RCC 7860 (cell line): ENCODE measurements around the gene TEX55.
"Not testable (repeated sequence)": the region's sequence is repeated elsewhere in the genome, so short reads cannot be mapped to it uniquely, and the experiment has no call there.

Experiments used
- DNase-seq: peaks from one replicate; pipeline ENCODE4 v3.0.0-alpha.2; 2015; ENCODE audit warnings: low spot score
- FAIRE-seq: peaks from 2 replicates; lab custom pipeline; 2012; peaks lifted over from hg19 to GRCh38; lab: Jason Lieb, UNC

The TEX55 gene

DNA sequence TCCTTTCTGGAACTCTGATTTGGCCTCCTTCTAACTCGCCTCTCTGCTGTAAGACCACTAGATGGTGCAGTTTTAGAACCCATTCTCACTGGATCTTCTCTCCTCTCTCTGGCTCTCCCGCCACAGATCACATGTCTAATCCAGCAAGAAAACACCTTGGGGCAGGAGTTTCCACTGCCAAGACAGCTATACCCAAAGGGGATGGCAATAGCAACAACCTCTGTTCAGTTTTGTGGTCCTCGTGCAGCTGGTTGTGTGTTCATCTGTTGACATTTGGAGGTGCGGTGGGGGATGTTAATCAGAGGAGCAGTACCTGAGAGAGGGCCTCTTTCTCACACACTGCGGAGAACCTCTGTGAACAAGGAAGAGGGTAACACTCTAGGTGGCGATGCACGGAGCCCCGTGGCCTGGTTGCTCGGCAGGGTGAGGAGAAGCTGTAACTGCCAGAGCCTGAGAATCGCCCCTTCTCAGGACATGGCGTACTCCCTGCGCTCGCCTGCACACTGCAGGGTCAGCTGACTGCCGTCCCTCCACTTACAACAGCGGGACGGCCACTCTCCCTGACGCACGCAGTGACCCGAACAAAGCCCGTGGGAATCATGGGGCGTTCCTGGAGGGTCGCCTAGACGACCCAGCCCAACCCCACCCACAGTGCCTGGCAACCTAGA, at the start of gene TEX55:
Gene TEX55, plus strand, starts transcription at position 666 of the 668 bp plus-strand sequence. CDS start 25 bp downstream, outside the sequence.
- no peak for FAIRE-seq
- DNase-seq = peak; percentile 50

- DNase-seq (no peak), FAIRE-seq (no peak)
These were observed 48.0 kb upstream of the TEX55 start for GRCh38 chr3:119098003-119098402.

- peak; percentile 75 for FAIRE-seq
- DNase-seq = peak; percentile 33
These were observed 47.2 kb upstream of the TEX55 start for GRCh38 chr3:119098619-119099222.

- FAIRE-seq = no peak
These were observed 46.2 kb upstream of the TEX55 start for GRCh38 chr3:119099785-119100184.

GRCh38 chr3:119104031-119104430, 41.9 kb upstream of the TEX55 start:
- DNase-seq = no peak
- FAIRE-seq = no peak

More at GRCh38 chr3:119099785-119100184, 46.2 kb upstream of the TEX55 start:
- no peak for DNase-seq

GRCh38 chr3:119118330-119118729, 27.6 kb upstream of the TEX55 start:
- not testable (repeated sequence) for FAIRE-seq, DNase-seq

DNA sequence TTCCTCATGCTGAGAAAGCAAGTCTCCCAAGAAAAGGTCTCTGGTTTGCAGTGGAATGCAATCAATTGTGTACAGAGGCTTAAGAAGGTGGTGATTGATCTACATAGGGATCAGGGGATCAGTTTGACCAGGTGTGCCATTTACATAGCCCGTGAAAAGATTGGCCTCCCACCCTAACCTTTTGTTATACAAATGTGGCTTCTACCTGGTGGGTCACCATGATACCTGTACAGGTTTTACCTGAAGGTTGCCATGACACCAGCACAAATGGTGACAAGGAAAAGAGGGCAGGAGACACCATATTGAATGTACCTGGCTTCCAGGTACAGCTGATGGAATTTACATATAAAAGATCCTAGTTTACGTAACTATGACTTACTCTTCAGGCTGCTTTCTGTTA, 25.5 kb upstream of the TEX55 start:
- DNase-seq (no peak), FAIRE-seq (no peak)

- DNase-seq = no peak
- no peak for FAIRE-seq
These were observed 23.6 kb upstream of the TEX55 start for GRCh38 chr3:119122350-119122749.

DNA sequence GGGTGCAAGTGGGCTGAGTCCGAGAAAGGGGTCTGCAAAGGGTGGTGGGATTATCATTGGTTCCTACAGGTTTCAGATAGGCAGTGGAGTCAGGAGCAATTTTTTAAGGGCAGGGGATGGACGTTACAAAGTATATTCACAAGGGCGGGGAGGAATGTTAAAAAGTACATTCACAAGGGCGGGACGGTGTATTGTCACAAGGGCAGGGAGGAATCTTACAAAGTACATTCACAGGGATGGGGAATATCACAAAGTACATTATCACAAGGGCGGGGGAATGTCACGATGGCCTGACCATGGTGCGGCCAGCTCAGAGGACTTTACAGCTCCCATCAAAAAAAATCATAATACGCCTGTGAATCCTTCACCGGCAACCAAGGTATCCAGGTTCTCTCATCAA, 20.6 kb upstream of the TEX55 start:
- FAIRE-seq (no peak), DNase-seq (no peak)

DNA sequence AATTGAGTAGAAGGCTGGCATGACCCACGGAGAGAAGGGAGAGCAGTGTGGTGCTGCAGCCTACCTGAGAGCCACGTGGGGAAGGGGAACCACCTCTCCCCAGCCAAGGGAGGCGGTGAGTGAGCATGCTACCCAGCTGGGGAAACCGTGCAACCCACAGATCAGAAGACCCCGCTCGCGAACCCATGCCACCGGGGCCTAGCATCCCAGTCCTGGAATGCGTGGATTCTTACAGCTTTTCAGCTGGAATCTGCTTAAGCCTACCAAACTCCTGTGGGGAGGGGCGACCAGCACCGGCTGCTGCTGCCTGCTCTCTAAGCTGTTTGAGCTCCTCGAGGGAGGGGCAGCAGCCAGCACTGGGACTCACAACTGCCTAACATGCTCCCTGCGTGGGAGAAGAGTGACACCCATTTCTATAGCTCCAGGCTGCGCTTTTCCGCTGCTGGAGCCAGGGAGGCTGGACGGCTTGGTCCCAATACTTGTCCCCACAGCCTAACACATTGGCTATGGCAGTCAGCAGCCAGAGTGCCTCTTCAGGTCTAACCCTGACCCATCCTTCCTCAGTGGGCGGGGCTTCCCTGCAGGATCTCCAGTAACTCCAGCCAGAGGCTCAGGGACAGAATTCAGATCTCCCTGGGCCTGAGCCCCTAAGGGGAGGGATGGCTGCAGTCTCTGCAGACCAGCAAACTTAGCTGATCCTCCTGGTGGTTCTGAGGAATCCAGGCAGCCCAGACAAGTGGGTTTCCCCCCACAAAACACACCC, 20.0 kb upstream of the TEX55 start:
- FAIRE-seq (no peak), DNase-seq (no peak)

- not testable (repeated sequence) for FAIRE-seq, DNase-seq
These were observed 15.7 kb upstream of the TEX55 start for GRCh38 chr3:119130291-119130690.

DNA sequence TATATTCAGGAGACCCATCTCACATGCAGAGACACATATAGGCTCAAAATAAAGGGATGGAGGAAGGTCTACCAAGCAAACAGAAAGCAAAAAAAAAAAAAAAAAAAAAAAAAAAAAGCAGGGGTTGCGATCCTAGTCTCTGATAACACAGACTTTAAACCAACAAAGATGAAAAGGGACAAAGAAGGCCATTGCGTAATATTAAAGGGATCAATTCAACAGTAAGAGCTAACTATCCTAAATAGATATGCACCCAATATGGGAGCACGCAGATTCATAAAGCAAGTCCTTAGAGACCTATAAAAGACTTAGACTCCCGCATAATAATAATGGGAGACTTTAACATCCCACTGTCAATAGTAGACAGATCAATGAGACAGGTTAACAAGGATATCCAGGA, 13.7 kb upstream of the TEX55 start:
- DNase-seq, FAIRE-seq: not testable (repeated sequence)

GRCh38 chr3:119139360-119139759, 6.6 kb upstream of the TEX55 start:
- not testable (repeated sequence) for FAIRE-seq, DNase-seq

DNA sequence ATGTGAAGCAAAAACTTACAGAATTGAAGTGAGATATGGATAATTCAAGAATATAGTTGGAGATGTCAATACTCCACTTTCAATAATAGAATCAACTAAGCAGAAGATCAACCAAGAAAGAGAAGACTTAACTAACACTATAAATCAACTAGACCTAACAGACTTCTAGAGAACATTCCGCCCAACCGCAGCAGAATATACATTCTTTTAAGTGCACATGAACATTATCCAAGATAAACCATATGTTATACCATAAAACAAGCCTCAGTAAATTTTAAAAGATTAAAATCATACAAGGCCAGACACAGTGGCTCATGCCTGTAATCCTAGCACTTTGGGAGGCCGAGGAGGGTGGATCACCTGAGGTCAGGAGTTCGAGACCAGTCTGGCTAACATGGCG, 5.5 kb upstream of the TEX55 start:
- FAIRE-seq = no peak
- no peak for DNase-seq

- no peak for FAIRE-seq
- no peak for DNase-seq
These were observed 851 bp upstream of the TEX55 start for GRCh38 chr3:119145128-119145499.

DNA sequence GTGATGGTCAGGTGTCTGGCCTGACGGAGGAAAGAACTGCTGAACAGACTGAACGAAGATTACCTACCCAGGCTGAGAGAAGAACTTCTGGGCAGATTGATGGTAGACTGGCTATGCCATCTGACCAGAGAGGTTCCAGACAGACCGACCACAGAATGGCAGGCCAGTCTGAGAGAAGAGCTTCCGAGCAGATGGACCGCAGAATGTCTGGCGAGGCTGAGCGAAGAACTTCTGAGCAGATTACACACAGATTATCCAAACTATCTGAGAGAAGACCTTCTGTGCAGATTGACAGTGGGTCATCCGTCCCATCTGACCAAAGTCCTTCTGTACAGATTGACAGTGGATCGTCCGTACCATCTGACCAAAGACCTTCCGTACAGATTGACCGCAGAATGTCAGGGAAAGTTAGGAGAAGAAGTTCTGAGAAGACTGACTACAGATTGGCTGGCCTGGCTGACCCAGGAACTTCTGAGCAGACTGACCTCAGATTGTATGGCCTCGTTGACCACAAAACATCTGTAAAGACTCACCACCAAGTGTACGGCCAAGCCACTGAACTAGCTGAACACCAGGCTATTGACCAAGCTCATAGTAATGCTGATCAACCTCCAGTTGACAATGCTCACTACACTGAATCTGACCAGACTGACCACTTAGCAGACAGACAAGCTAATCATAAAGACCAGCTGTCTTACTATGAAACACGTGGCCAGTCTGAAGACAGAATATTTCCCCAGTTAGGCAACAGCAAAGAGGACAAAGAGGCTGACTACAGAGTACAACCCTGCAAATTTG, 812 bp downstream of the TEX55 start:
- DNase-seq = no peak
- no peak for FAIRE-seq

DNA sequence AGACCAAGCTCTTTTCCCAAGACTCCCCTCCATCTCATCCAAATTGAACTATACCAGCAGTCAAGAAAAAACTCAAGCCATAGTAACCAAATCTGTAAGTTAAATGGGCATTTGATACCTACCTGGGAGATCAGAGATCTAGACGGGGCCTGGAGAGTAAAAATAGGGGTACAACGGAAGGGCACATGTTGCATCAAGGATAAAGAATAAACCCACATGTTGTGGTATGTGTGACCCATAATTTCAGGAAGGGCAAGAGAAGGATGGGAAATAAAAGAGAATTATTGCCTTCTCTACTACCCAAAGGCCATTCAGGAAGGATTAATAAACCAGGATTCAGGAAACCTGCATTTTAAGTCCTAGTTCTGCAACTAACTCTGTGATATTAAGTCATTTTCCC, 1.5 kb downstream of the TEX55 start:
- DNase-seq (no peak), FAIRE-seq (no peak)

DNA sequence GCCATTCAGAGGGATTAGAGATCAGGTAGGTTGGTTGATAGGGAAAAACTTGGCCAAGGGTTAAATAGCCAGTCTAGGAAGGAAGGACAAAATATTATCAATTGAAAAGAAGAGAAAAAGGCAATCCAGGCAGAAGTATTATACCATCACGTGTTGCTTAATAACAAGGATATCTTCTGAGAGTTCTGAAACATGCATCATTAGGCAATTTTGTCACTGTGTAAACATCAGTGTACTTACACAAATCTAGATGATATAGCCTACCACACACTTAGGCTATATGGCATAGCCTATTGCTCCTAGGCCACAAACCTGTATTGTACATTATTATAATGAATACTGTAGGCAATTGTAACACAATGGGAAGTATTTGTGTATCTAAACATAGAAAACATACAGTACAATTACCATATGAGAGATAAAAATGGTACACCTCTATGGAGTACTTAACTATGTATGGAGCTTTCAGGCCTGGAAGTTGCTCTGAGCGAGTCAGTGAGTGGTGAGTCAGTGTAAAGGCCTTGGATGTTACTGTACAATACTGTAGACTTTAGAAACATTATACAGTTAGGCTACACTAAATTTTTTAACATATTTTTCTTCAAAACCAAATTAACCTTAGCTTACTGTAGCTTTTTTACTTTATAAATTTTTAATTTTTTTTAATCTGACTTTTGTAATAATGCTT, 2.7 kb downstream of the TEX55 start:
- FAIRE-seq (peak; percentile 61), DNase-seq (peak; percentile 27)

- FAIRE-seq = no peak
These were observed 3.5 kb downstream of the TEX55 start for GRCh38 chr3:119149484-119149883.

DNA sequence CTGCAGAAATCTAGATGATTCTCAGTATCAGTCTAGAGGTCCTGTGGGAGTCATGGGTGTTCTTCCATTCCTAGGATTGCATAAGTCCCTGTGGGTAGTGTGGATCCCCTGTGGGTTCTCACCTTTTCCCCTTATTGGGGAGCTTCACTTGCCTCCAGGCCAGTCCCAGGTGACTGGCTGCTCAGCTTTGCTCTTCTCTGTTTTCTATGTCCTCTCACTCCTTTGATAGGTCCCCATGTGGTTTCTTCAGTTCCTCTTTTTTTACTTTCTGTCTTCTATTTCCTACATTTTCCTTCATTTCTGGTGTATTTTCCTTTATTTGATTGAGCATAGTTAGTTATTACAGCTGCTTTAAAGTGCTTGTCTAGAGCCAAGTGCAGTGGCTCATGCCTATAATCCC, 10.9 kb downstream of the TEX55 start:
- FAIRE-seq (no peak), DNase-seq (no peak)

More at GRCh38 chr3:119149484-119149883, 3.5 kb downstream of the TEX55 start:
- DNase-seq = no peak
